Lower leg skin (tissue), 4 donors: ENCODE data around the gene DAO. TPM values are rescaled to one million over a fixed set of nuclear protein-coding genes. Genes with fewer than 3 reads are reported as not detected.

Experiments used
- DNase-seq, 2 donors: peaks; one replicate each; pipeline ENCODE4 v3.0.0-alpha.2; 2019; ENCODE audit warnings: low spot score in 2 of 2
- H3K4me3 ChIP-seq: fragments of 200-600 bp; sonication (generic); 2 replicates; pipeline ENCODE4 v1.5.1; 2017; ENCODE audit warnings: mild to moderate bottlenecking, low read depth; ENCODE audit not compliant: poor library complexity, severe bottlenecking
- CTCF ChIP-seq, 3 donors: fragments of 450-650 bp; IDR thresholded peaks; one replicate each; pipeline ENCODE4 v1.5.1; 2016; ENCODE audit warnings: antibody characterized with exemption in 3 of 3, mild to moderate bottlenecking in 3 of 3, moderate library complexity in 2 of 3
- POLR2A ChIP-seq, 2 donors: fragments of 450-650 bp; IDR thresholded peaks; one replicate each; pipeline ENCODE4 v1.6.1; 2016 to 2017; ENCODE audit warnings: antibody characterized with exemption in 2 of 2, mild to moderate bottlenecking in 1 of 2, moderate library complexity in 1 of 2
- WGBS, 2 donors: methylation state at CpG; one replicate each; pipeline ENCODE4 v1.1.5; 2018; 5-methylcytosine and 5-hydroxymethylcytosine counted together
- intact Hi-C: fragments of 100-400 bp; cut with DNase I; formaldehyde crosslinking; loops from one replicate; pipeline ENCODE4 v1.15.0; 2023; ENCODE audit warnings: low total_unique reads
- total RNA-seq, 4 donors: library from RNA; depleted of rRNA; stranded (reverse); fragments of >200 nt; gene quantifications; one replicate each; pipeline ENCODE4 v1.1.0, GENCODE V29; 2016

DAO gene
- total RNA-seq, 4 donors from 2014 or later = not detected

DNA sequence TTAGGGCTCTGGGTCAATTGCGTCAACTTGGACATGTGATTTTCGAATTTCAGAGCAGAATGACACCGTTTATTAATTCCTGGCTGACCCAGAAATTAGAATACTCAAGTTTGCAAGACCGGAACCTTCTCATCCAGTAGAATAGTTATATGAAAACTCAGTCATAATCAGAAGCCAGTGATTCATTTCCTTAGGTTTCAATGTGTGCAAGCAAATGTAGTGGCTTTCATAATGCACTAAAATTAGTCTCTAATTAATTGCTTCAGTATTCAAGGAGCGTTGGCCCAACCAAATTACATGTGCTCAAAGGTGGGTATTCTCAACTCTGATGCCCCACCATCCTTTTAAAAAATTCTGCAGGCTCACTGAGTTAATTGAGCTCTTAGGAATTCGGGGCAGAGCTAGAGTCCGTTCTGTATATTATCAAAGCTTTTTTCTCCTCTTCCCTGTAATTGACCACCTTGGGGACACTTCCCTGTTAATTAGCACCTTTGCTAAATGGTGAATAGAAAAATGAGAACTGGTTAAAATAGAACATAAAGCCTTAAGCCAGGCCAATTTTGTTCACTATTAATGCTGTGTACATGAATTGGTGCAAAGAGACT, 55.4 kb downstream of the DAO start:
- no peak for DNase-seq
- intact Hi-C loops = no loop called here
- no peak for TF ChIP-seq POLR2A (IDR thresholded peaks at IDR 0.05)
- TF ChIP-seq CTCF (IDR thresholded peaks at IDR 0.05) = no peak
- no peak overlapping the region for H3K4me3 ChIP-seq
- 76 to 78% methylated on average over 7 of the region's 7 CpGs for WGBS, 2 donors

- no peak overlapping the region for H3K4me3 ChIP-seq
- intact Hi-C loops = no loop called here
- DNase-seq = no peak
- WGBS, 2 donors = 81 to 90% methylated on average over 13 of the region's 13 CpGs
- TF ChIP-seq CTCF (IDR thresholded peaks at IDR 0.05) (no peak), POLR2A (IDR thresholded peaks at IDR 0.05) (no peak)
These were observed 58.5 kb downstream of the DAO start for GRCh38 chr12:108938247-108938924.

DNA sequence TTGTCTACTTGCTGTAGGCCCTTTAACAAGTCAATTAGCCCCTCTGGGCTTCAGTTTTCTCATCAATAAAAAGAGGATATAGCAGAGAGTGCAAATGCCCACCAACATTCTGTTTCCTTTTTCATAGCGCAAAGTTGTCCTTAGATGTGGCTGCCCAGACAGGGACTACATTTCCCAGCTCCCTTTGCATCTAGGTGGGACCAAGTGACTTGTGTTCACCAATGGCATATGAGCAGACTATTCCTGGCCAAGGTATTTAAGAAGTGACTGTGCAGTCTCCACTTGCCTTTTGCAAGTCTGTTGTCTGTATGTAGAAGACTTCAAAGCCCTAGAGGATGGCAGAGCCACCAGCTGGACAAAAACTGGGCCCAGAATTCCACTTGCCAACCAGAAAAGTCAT, 59.7 kb downstream of the DAO start:
- no peak overlapping the region for H3K4me3 ChIP-seq
- DNase-seq = no peak
- WGBS, 2 donors = 68 to 80% methylated on average over 1 of the region's 1 CpG
- intact Hi-C loops = no loop called here
- TF ChIP-seq CTCF (IDR thresholded peaks at IDR 0.05) (no peak), POLR2A (IDR thresholded peaks at IDR 0.05) (no peak)

- intact Hi-C loops = loop anchor here (10.0 kb wide), 1 partner anchor 55 kb away; the partner anchor contains the start of gene DAO
- 45 to 87% methylated on average over 1 of the region's 1 CpG for WGBS, 2 donors
- no peak overlapping the region for H3K4me3 ChIP-seq
- TF ChIP-seq CTCF (IDR thresholded peaks at IDR 0.05) (no peak), POLR2A (IDR thresholded peaks at IDR 0.05) (no peak)
- no peak for DNase-seq
These were observed 60.2 kb downstream of the DAO start for GRCh38 chr12:108940138-108940537.

- 37 to 73% methylated on average over 1 of the region's 1 CpG for WGBS, 2 donors
- no peak for DNase-seq
- TF ChIP-seq CTCF (IDR thresholded peaks at IDR 0.05) (no peak), POLR2A (IDR thresholded peaks at IDR 0.05) (no peak)
- intact Hi-C loops = loop anchor here (10.0 kb wide), 1 partner anchor 62 kb away; the partner anchor contains the start of gene DAO
- no peak overlapping the region for H3K4me3 ChIP-seq
These were observed 67.2 kb downstream of the DAO start for GRCh38 chr12:108947097-108947496.
